ENCODE results near the gene TRIP4.
"Not testable (repeated sequence)": the region's sequence is repeated elsewhere in the genome, so short reads cannot be mapped to it uniquely, and the experiment has no call there.

Gene TRIP4

DNA sequence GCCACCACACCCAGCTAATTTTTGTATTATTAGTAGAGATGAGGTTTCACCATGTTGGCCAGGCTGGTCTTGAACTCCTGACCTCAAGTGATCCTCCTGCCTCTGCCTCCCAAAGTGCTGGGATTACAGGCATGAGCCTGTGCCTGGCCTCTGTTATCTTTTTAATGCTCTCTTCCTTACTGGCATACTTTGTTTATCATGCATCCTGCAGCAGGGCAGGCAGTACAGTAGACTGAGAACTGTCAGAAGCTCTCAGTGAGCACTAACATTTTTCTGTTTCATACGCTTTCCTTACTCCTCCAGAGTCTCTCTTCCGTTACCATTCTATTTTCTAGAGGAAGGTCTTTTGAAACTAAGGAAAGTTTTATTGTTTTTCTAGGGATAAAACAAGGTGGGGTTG lies 108.3 kb downstream of the TRIP4 start:
- FAIRE-seq, result not testable (repeated sequence)

DNA sequence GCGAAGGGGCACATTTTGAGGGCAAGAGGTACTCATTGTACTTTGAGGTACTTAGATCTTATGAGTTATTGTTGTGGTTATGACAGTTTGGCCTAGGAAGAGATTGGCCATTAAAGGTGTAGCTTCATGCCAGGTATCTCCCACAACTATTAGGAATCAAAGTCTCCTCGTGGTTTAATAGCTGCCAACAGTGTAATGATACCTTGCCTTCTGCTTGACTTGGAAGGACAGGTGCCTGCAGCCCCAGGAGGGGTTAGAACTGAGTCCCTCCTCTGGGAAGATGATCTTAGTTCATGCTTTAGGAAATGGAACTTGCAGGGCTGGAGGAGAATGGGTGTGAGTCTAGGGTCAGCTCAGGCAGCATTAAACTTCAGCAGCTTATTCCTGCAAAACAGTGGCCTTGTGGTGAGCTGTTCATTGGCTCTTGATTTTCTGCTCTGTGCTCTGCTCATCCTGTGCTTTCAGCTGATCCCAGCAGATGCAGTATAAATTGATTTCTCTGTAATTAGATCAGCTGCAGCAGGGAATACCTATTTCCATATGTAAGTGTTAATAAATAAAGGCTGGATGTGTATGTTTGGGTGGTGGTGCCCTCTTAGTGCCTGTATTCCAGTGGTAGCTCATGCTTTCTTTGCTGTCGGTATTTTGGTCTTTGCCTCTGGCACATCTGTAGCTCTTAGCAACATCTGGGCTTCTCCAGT lies 113.2 kb downstream of the TRIP4 start:
- no peak for FAIRE-seq

DNA sequence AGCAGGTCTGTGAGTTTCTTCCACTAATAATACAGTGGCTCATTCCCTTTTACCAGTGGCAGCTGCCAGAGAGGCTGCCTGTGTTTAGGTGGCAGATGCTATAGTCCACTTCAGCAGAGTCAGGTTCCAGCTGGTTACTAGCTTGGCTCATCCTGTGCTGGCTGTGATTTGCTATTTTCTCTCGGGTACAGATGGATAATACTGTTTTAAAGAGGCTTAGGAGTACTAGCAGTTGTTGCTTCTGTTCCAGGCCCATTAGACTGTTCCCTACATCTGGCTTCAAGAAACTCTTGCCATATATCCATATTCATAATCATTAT lies 113.7 kb downstream of the TRIP4 start:
- FAIRE-seq, result no peak

DNA sequence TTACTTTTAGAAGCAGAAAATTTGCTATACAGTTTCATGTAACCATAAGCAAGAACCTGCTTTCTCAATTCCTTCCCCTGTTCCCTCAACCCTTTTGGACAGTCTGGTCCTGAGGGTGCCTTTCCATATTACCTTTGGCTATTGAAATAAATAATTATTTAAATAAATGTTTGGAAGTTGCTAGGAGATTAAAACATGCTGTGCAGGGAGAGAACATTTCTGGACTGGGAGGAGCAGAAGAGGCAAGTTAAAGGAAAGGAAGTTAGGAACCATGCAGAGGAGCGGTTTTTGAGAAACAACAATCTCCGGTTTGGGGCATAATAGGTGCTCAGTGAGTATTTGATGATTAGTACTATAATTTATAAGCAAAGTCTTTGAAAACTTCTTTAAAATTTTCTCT lies 114.5 kb downstream of the TRIP4 start:
- FAIRE-seq, result no peak

DNA sequence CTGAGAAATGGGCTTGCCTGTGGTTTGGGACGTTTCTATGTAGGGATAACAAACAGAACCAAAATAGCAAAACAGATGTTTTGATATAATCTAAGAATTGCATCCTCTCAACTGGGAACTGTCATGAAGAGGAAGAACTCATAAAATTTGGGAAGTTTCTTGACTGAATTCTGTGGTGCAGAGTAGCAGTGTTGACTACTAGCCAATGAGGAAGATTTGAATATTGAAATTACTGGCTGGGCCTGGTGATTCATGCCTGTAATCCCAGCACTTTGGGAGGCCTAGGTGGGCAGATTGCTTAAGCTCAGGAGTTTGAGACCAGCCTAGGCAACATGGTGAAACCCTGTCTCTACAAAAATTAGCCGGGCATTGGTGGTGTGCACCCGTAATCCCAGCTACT lies 114.9 kb downstream of the TRIP4 start:
- no peak for FAIRE-seq

DNA sequence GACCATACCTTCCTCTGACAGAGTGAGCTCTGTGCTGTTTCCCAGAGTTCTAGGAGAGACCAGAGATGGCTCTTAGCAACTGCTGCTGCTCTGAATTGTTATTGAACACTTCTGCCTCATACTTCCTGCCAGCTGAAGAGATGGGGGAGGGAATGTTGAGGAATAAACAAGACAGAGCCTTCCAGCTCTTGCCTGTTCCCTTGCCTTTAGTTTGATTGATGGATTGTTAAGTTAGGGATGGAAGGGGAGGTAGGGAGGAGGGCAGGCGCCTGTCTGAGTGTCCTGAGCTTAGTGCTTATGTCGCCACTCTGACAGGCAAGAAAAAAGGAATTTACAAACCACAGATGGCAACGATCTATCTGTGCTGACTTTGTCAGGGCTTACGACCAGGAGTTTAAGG lies 115.6 kb downstream of the TRIP4 start:
- no peak for FAIRE-seq

DNA sequence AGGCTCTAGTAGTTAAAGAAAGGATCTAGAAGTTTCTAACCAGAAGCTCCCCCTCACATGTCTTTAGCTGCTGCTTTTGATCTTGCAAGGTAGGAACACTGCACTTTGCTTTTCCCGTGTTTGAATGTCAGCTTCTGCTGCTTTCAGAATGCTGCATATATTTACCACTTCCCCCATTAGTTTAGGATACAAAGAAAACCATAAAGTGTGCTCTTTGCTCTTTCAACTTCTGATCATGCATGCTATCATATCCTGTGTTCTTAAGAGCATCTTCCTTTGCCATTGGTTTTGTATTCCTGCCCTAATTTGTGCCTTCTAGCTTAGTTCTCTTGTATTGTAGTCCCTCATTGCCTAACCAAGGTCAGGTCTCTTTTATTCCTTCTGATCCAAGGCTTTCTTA lies 116.0 kb downstream of the TRIP4 start:
- FAIRE-seq, result no peak

Data from G401.6 (cell line).